H1 (cell line): ENCODE measurements around the gene MTX1. TPM values are rescaled to one million over a fixed set of nuclear protein-coding genes. Genes with fewer than 3 reads are reported as not detected.
"Not testable (repeated sequence)": the region's sequence is repeated elsewhere in the genome, so short reads cannot be mapped to it uniquely, and the experiment has no call there.

ENCODE experiments used
- CTCF ChIA-PET: fragments of 300-600 bp; sonication (Branson Sonifier 250); formaldehyde crosslinking; loops from one replicate; lab custom pipeline; 2021; ENCODE audit not compliant: partially characterized antibody; lab: Charles Lee
- POLR2A ChIA-PET: fragments of 300-600 bp; sonication (Branson Sonifier 250); formaldehyde crosslinking; loops from one replicate; lab custom pipeline; 2021; ENCODE audit warnings: inconsistent platforms; ENCODE audit not compliant: partially characterized antibody; lab: Charles Lee
- DNase-seq, 2 experiments: peaks; one replicate each; pipeline versions ENCODE4 v3.0.0 to v3.0.0-alpha.2; 2010 to 2022; ENCODE audit warnings: low spot score in 2 of 2, low read depth in 1 of 2, mixed read lengths in 1 of 2
- FAIRE-seq: peaks from 2 replicates; lab custom pipeline; 2011; peaks lifted over from hg19 to GRCh38; lab: Jason Lieb, UNC
- H2AFZ ChIP-seq: 2 replicates; pipeline ENCODE4 v1.8.1; 2012; ENCODE audit warnings: low read length, inconsistent platforms
- H2AK5ac ChIP-seq: 2 replicates; pipeline ENCODE4 v1.6.1; 2013; ENCODE audit warnings: low read depth, low read length
- H2BK120ac ChIP-seq: replicated peaks from 2 replicates; pipeline ENCODE3; 2013; ENCODE audit warnings: low read depth, low read length, inconsistent platforms
- H2BK12ac ChIP-seq: 2 replicates; pipeline ENCODE4 v1.6.1; 2013; ENCODE audit warnings: low read depth, low read length
- H2BK15ac ChIP-seq: 2 replicates; pipeline ENCODE4 v1.6.1; 2013; ENCODE audit warnings: low read length
- H2BK20ac ChIP-seq: 2 replicates; pipeline ENCODE4 v1.6.1; 2013; ENCODE audit warnings: low read length
- H2BK5ac ChIP-seq: 2 replicates; pipeline ENCODE4 v1.6.1; 2013; ENCODE audit warnings: low read depth, low read length
- H3K14ac ChIP-seq: 2 replicates; pipeline ENCODE4 v1.6.1; 2013; ENCODE audit warnings: inconsistent platforms; ENCODE audit not compliant: insufficient read length
- H3K18ac ChIP-seq: 2 replicates; pipeline ENCODE4 v1.6.1; 2013; ENCODE audit warnings: low read length; ENCODE audit errors: extremely low read depth
- H3K23ac ChIP-seq: 2 replicates; pipeline ENCODE4 v1.6.1; 2013; ENCODE audit warnings: inconsistent platforms; ENCODE audit not compliant: insufficient read length
- H3K23me2 ChIP-seq: 2 replicates; pipeline ENCODE4 v1.6.1; 2013; ENCODE audit warnings: low read depth, low read length
- H3K27ac ChIP-seq: 2 replicates; pipeline ENCODE4 v1.6.1; 2011; ENCODE audit warnings: low read depth, low read length, inconsistent platforms
- H3K27me3 ChIP-seq, 4 experiments: replicated peaks in 1 of 4; 1 replicate in 1 of 4; 2 replicates in 3 of 4; pipeline versions ENCODE4 v1.6.1 to v1.8.1; 2011 to 2013; ENCODE audit warnings: low read length in 3 of 4, mild to moderate bottlenecking in 3 of 4, inconsistent platforms in 2 of 4, mixed read lengths in 2 of 4, moderate library complexity in 1 of 4; ENCODE audit not compliant: control insufficient read depth in 3 of 4, insufficient read depth in 3 of 4; ENCODE audit errors: extremely low read depth in 1 of 4
- H3K36me3 ChIP-seq, 4 experiments: 2 replicates each; pipeline versions ENCODE4 v1.6.1 to v1.8.1; 2011 to 2013; ENCODE audit warnings: mild to moderate bottlenecking in 4 of 4, low read length in 3 of 4, moderate library complexity in 2 of 4, control low read depth in 1 of 4, inconsistent platforms in 1 of 4; ENCODE audit not compliant: insufficient read depth in 4 of 4, control insufficient read depth in 2 of 4
- H3K4ac ChIP-seq: replicated peaks from 2 replicates; pipeline ENCODE3; 2013; ENCODE audit warnings: low read length, low read depth, mixed read lengths, inconsistent platforms; ENCODE audit not compliant: insufficient read length
- H3K4me1 ChIP-seq, 4 experiments: replicated peaks in 1 of 4; 1 replicate in 1 of 4; 2 replicates in 3 of 4; pipeline versions ENCODE4 v1.6.1 to v1.8.1; 2011 to 2013; ENCODE audit warnings: low read length in 3 of 4, inconsistent platforms in 2 of 4, mixed read lengths in 1 of 4; ENCODE audit not compliant: insufficient read depth in 4 of 4, control insufficient read depth in 3 of 4
- H3K4me2 ChIP-seq, 2 experiments: 2 replicates each; pipeline versions ENCODE4 v1.6.1 to v1.8.1; 2011 to 2013; ENCODE audit warnings: low read depth in 2 of 2, low read length in 2 of 2, control low read depth in 1 of 2, inconsistent platforms in 1 of 2, mild to moderate bottlenecking in 1 of 2; ENCODE audit not compliant: insufficient read depth in 1 of 2
- H3K4me3 ChIP-seq, 4 experiments: fragments of 200-600, 300-600 bp in 1 of 4; sonication (generic), shearing (Covaris generic), sonication (Bioruptor Twin) in 1 of 4; 2 replicates each; pipeline versions ENCODE4 v1.5.1 to v1.8.1; 2011 to 2016; ENCODE audit warnings: low read length in 4 of 4, low read depth in 3 of 4, control low read depth in 2 of 4, inconsistent platforms in 2 of 4, mild to moderate bottlenecking in 2 of 4, mixed read lengths in 1 of 4, moderate library complexity in 1 of 4; ENCODE audit not compliant: insufficient read depth in 2 of 4; ENCODE audit errors: extremely low read depth in 1 of 4
- H3K56ac ChIP-seq: replicated peaks from 2 replicates; pipeline ENCODE3; 2013; ENCODE audit warnings: low read depth, mild to moderate bottlenecking, mixed read lengths, low read length, inconsistent platforms; ENCODE audit not compliant: insufficient read length
- H3K79me1 ChIP-seq: 2 replicates; pipeline ENCODE4 v1.6.1; 2013; ENCODE audit warnings: low read depth, low read length, control low read depth
- H3K79me2 ChIP-seq, 2 experiments: 2 replicates each; pipeline versions ENCODE4 v1.6.1 to v1.8.1; 2012 to 2013; ENCODE audit warnings: low read length in 2 of 2, mild to moderate bottlenecking in 2 of 2, inconsistent platforms in 1 of 2; ENCODE audit not compliant: insufficient read depth in 2 of 2, control insufficient read depth in 1 of 2
- H3K9ac ChIP-seq, 4 experiments: replicated peaks in 1 of 4; 1 replicate in 1 of 4; 2 replicates in 3 of 4; pipeline versions ENCODE4 v1.6.1 to v1.8.1; 2011 to 2013; ENCODE audit warnings: low read depth in 3 of 4, low read length in 3 of 4, control low read depth in 2 of 4, mild to moderate bottlenecking in 2 of 4, moderate library complexity in 2 of 4, inconsistent platforms in 1 of 4; ENCODE audit errors: extremely low read depth in 1 of 4
- H3K9me3 ChIP-seq, 2 experiments: 2 replicates each; pipeline versions ENCODE4 v1.6.1 to v1.8.1; 2012 to 2013; ENCODE audit warnings: mild to moderate bottlenecking in 2 of 2, moderate library complexity in 2 of 2, control low read depth in 1 of 2, inconsistent platforms in 1 of 2, low read depth in 1 of 2, low read length in 1 of 2, mixed read lengths in 1 of 2; ENCODE audit not compliant: insufficient read depth in 2 of 2
- H4K20me1 ChIP-seq, 2 experiments: replicated peaks in 1 of 2; 2 replicates each; pipeline versions ENCODE3 to v1.8.1; 2011 to 2013; ENCODE audit warnings: inconsistent platforms in 2 of 2, low read length in 2 of 2, mild to moderate bottlenecking in 1 of 2; ENCODE audit not compliant: insufficient read depth in 2 of 2, control insufficient read depth in 1 of 2
- H4K5ac ChIP-seq: 2 replicates; pipeline ENCODE4 v1.6.1; 2013; ENCODE audit warnings: low read length, low read depth, mixed read lengths, inconsistent platforms; ENCODE audit not compliant: insufficient read length
- H4K8ac ChIP-seq: 2 replicates; pipeline ENCODE4 v1.8.0; 2013; ENCODE audit warnings: mild to moderate bottlenecking, moderate library complexity, low read length, inconsistent platforms; ENCODE audit not compliant: insufficient read depth; ENCODE audit errors: extremely low read depth
- H4K91ac ChIP-seq: replicated peaks from 2 replicates; pipeline ENCODE3; 2013; ENCODE audit warnings: low read length, mixed read lengths, inconsistent platforms; ENCODE audit not compliant: insufficient read length
- WGBS, 2 experiments: shearing (Covaris generic) in 1 of 2; methylation state at CpG; one replicate each; pipeline versions ENCODE4 v1.1.6 to v1.1.7; 2013 to 2015; ENCODE audit warnings: low lambda C conversion rate in 2 of 2, mixed read lengths in 2 of 2, inconsistent platforms in 1 of 2, low coverage in 1 of 2, missing lambda C conversion rate in 1 of 2; ENCODE audit not compliant: insufficient replicate concordance in 2 of 2, insufficient coverage in 1 of 2, insufficient read length in 1 of 2; ENCODE audit errors: extremely low coverage in 1 of 2, missing lambda C conversion rate in 1 of 2; 5-methylcytosine and 5-hydroxymethylcytosine counted together
- polyA plus RNA-seq, 7 experiments: library from polyadenylated mRNA; depleted of rRNA in 3 of 7; stranded (reverse) in 5 of 7; unstranded in 2 of 7; fragments of >200 nt in 5 of 7; fragments of 200-250 nt in 2 of 7; gene quantifications; 1 replicate in 5 of 7; 2 replicates in 1 of 7; 4 replicates in 1 of 7; pipeline versions ENCODE4 v1.2.1 to v1.2.3, GENCODE V29; 2011 to 2013; ENCODE audit warnings: missing spikeins in 2 of 7, mixed read lengths in 2 of 7
- total RNA-seq: library from RNA; stranded (reverse); fragmentation: NEBNext Ultra II Directional; extraction: Animal tissue kit (Norgen Biotek cat#: 25700); gene quantifications from 2 replicates; pipeline ENCODE4 v1.2.1, GENCODE V29; 2021

MTX1 gene
- total and polyA plus RNA-seq, 2 of the 8 experiments (the other 6 are each of a cell fraction or from before 2014, with no cell fraction given), result 47.9 to 131 TPM

DNA sequence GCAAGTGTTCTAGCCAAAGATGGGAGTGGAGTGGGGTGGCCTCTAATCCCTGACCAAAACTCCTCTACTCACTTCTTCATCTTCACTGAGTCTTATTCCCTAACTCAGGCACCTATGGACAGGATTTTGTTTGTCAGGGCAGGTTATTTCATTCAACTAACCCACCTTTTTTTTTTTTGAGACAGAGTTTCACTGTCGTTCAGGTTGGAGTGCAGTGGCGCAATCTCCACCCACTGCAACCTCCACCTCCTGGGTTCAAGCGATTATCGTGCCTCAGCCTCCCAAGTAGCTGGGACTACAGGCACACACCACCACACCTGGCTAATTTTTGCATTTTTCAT lies 40.4 kb upstream of the MTX1 start:
- H3K36me3 ChIP-seq, H3K23ac ChIP-seq, H4K20me1 ChIP-seq, H3K14ac ChIP-seq, H3K56ac ChIP-seq, H2AK5ac ChIP-seq, H3K27ac ChIP-seq, H3K9ac ChIP-seq, H2BK20ac ChIP-seq, H2BK120ac ChIP-seq, H2BK15ac ChIP-seq, H2BK12ac ChIP-seq, H4K8ac ChIP-seq, H4K5ac ChIP-seq, H3K79me1 ChIP-seq, H4K91ac ChIP-seq, H3K4ac ChIP-seq, H3K9me3 ChIP-seq, H3K27me3 ChIP-seq, H2BK5ac ChIP-seq, FAIRE-seq, H2AFZ ChIP-seq, H3K18ac ChIP-seq, DNase-seq: not testable (repeated sequence)
- H3K4me3 ChIP-seq, result peak overlapping the region in 1 of 4 experiments; percentile 71; a peak in 2 of 8 replicates
- 81% methylated on average over 4 of the region's 4 CpGs; no CpG with 5 or more reads in 1 of the 2 experiments for WGBS, 2 experiments
- ChIA-PET POLR2A (interaction anchor here (0.6 to 3.0 kb wide), 9 partner anchors 16 to 154 kb away, joined by 3 to 24 read pairs (median 7); no protein-coding TSS in a partner anchor), CTCF (interaction anchor here (0.6 to 12.4 kb wide), 31 partner anchors 9 to 223 kb away, joined by 3 to 215 read pairs (median 4); partner anchors contain the start of genes DPM3, EFNA1, EFNA4 and FLAD1)
- peak overlapping the region in 1 of 2 experiments; percentile 63; a peak in 2 of 4 replicates for H3K4me2 ChIP-seq
- H3K79me2 ChIP-seq, result peaks cover 0 to 12% of the 10 kb centered on the region in 2 experiments; a peak in 2 of 4 replicates
- peaks cover 5 to 19% (median 13%) of the 10 kb centered on the region in 4 experiments for H3K4me1 ChIP-seq
- peaks cover 11% of the 10 kb centered on the region for H3K23me2 ChIP-seq
